ENCODE measurements around the gene DDX11. TPM values are rescaled to one million over a fixed set of nuclear protein-coding genes. Genes with fewer than 3 reads are reported as not detected.
"Not testable (repeated sequence)": the region's sequence is repeated elsewhere in the genome, so short reads cannot be mapped to it uniquely, and the experiment has no call there.

Gene DDX11
- total and polyA plus RNA-seq, 2 of the 4 experiments (the other 2 are of a cell fraction) = 10.8 to 17.6 TPM

GRCh38 chr12:31052666-31053439 lies 20.8 kb upstream of the DDX11 start:
- peak; percentile 88 for ATAC-seq (ENCODE audit: low read depth)
- H3K4me3 ChIP-seq (ENCODE audit: insufficient read depth, low read depth, low read length); H3K56ac ChIP-seq (ENCODE audit: extremely low read depth, insufficient read depth, low read length); H3K9me1 ChIP-seq (ENCODE audit: insufficient read depth, low read length); H3K4me1 ChIP-seq (ENCODE audit: control insufficient read depth, insufficient read depth, low read length); BruUV-seq (replicated peaks); H2AFZ ChIP-seq (replicated peaks; ENCODE audit: low read length, poor library complexity); H2AK9ac ChIP-seq (replicated peaks; ENCODE audit: low read depth, low read length, poor library complexity); H4K8ac ChIP-seq (ENCODE audit: low read depth in 2 of 2, low read length in 2 of 2); H2BK15ac ChIP-seq (ENCODE audit: low read depth, low read length); H2AK5ac ChIP-seq (ENCODE audit: low read depth, low read length); H3K4me2 ChIP-seq (ENCODE audit: low read depth, low read length); H2BK20ac ChIP-seq (ENCODE audit: low read depth, low read length); H3K4ac ChIP-seq (ENCODE audit: low read depth, low read length); H3K9ac ChIP-seq (ENCODE audit: low read depth, low read length); H4K5ac ChIP-seq (ENCODE audit: low read depth, low read length); H3K14ac ChIP-seq (replicated peaks; ENCODE audit: low read depth, low read length); intact Hi-C loops (cut with micrococcal nuclease); POLR2A ChIA-PET (ENCODE audit: unreplicated experiment); H3K27ac ChIP-seq (ENCODE audit: insufficient read depth, low read length); H2BK120ac ChIP-seq (ENCODE audit: low read depth, low read length); H3K27me3 ChIP-seq (ENCODE audit: control insufficient read depth, insufficient read depth, low read length); H3K9me3 ChIP-seq (ENCODE audit: control insufficient read depth, insufficient read depth, low read length); H3K18ac ChIP-seq (ENCODE audit: low read depth, low read length); H3K79me1 ChIP-seq (ENCODE audit: low read depth in 1 of 2, low read length in 2 of 2); H3K36me3 ChIP-seq (ENCODE audit: control insufficient read depth, insufficient read depth, low read length); H4K20me1 ChIP-seq (ENCODE audit: insufficient read depth, low read length); H4K91ac ChIP-seq (ENCODE audit: insufficient read depth, low read depth, low read length); H3K23ac ChIP-seq (ENCODE audit: low read depth, low read length); H2BK5ac ChIP-seq (ENCODE audit: low read depth, low read length, poor library complexity, severe bottlenecking); in situ Hi-C loops (cut with MboI; ENCODE audit: low sequenced_read_pairs); dilution Hi-C loops (cut with HindIII; ENCODE audit: low sequenced_read_pairs, unreplicated experiment): not testable (repeated sequence)
- WGBS, 2 experiments (ENCODE audit: extremely low coverage in 2 of 2, insufficient read length in 1 of 2) = 100% methylated on average over 1 of the region's 7 CpGs; no CpG with 5 or more reads in 1 of the 2 experiments
- peak; percentile 16; the same call in 1 of the 2 replicates for TF ChIP-seq MAFK (IDR thresholded peaks at IDR 0.05; ENCODE audit: low read depth, low read length)
- CTCF ChIA-PET = interaction anchor here (1.4 kb wide), 1 partner anchor 202 kb away, joined by 3 read pairs; no protein-coding TSS in a partner anchor
- DNase-seq = peak; percentile 88

Measured in IMR-90 (cell line).